Thyroid gland (tissue), 4 donors: ENCODE data around the gene CREB3.

Source experiments
- POLR2A ChIP-seq, 2 donors: fragments of 450-650 bp; IDR thresholded peaks; one replicate each; pipeline ENCODE4 v1.6.1; 2017; ENCODE audit warnings: antibody characterized with exemption in 2 of 2, mild to moderate bottlenecking in 2 of 2, moderate library complexity in 1 of 2
- TF ChIP-seq, protein P1 (sequence below), 6 experiments: fragments of 200-600 bp in 3 of 6; fragments of 450-650 bp in 3 of 6; sonication (generic) in 3 of 6; IDR thresholded peaks; one replicate each; pipeline ENCODE4 v1.5.1; 2016 to 2019; ENCODE audit warnings: antibody characterized with exemption in 6 of 6, mild to moderate bottlenecking in 2 of 6, inconsistent platforms in 1 of 6, moderate library complexity in 1 of 6

DNA sequence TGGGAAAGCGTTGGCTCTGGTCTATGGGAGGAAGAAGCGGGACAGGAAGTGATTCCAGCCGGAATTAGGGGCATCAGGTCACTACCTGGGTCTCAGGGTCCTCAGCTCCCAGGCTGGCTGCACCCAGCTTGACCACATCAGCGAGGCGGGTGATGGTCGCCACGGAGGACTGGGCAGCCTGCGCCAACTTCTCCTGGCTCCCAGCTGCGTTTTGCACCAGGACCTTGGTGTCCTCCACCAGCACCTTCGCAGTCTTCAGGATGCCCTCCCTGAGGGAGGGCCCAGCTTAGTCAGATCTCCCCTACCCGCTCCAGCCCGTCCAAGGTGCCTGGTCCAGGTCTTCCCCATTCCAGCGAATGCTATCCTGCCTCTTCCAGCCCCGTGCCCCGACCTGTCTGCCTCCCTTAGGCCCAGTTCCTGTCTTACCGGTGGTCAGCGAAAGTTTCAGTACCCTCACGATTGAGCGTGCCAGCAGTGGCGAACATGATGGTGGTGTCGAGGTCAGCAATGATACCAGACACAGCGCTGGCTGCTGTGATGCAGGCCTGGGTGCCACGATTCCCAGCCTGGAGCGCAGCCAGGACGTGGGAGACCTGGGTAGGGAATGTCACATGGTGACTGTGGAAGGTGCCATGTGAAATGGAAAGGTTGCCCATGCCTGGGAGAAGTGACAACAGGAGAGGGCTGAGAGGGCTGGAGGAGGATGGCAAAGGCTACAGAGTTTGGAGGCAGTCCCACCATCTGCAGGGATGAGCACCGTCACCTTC is 28.4 kb upstream of the CREB3 start:
- TF ChIP-seq, protein P1, sequence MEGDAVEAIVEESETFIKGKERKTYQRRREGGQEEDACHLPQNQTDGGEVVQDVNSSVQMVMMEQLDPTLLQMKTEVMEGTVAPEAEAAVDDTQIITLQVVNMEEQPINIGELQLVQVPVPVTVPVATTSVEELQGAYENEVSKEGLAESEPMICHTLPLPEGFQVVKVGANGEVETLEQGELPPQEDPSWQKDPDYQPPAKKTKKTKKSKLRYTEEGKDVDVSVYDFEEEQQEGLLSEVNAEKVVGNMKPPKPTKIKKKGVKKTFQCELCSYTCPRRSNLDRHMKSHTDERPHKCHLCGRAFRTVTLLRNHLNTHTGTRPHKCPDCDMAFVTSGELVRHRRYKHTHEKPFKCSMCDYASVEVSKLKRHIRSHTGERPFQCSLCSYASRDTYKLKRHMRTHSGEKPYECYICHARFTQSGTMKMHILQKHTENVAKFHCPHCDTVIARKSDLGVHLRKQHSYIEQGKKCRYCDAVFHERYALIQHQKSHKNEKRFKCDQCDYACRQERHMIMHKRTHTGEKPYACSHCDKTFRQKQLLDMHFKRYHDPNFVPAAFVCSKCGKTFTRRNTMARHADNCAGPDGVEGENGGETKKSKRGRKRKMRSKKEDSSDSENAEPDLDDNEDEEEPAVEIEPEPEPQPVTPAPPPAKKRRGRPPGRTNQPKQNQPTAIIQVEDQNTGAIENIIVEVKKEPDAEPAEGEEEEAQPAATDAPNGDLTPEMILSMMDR (IDR thresholded peaks at IDR 0.05): no peak
- no peak for TF ChIP-seq POLR2A (IDR thresholded peaks at IDR 0.05)
